Gastrocnemius medialis (tissue), 4 donors: Measurements from ENCODE around the gene AFAP1.

Experiments used
- POLR2A ChIP-seq, 2 donors: fragments of 450-650 bp; IDR thresholded peaks; one replicate each; pipeline ENCODE4 v1.6.1; 2017; ENCODE audit warnings: antibody characterized with exemption in 2 of 2, mild to moderate bottlenecking in 2 of 2, moderate library complexity in 2 of 2
- TF ChIP-seq, protein P1 (sequence below), 5 experiments: fragments of 450-650 bp in 3 of 5; fragments of 200-600 bp in 2 of 5; sonication (generic) in 2 of 5; IDR thresholded peaks in 4 of 5; conservative IDR thresholded peaks in 1 of 5; 1 replicate in 4 of 5; 2 replicates in 1 of 5; pipeline ENCODE4 v1.5.1; 2016 to 2019; ENCODE audit warnings: antibody characterized with exemption in 5 of 5, mild to moderate bottlenecking in 3 of 5, moderate library complexity in 3 of 5

DNA sequence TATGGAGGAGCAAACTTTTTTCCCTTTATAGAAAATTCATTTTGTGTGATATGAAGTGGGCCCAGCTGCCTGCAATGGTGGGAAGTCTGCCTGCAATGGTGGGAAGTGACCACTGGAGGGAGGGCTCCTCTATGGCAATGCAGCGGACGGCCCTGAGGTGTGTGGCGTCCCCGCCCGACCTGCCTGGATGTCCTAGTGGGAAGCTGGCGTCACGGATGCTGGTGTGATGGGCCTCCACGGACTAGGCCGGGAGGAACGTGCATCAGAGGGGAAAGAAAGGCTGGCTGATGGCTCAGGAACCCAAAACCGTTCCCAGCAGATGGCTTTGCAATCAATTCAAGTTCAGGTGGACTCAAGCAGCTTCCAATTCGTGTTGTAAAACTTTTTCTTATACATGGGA is 177.9 kb downstream of the AFAP1 start:
- TF ChIP-seq, protein P1, sequence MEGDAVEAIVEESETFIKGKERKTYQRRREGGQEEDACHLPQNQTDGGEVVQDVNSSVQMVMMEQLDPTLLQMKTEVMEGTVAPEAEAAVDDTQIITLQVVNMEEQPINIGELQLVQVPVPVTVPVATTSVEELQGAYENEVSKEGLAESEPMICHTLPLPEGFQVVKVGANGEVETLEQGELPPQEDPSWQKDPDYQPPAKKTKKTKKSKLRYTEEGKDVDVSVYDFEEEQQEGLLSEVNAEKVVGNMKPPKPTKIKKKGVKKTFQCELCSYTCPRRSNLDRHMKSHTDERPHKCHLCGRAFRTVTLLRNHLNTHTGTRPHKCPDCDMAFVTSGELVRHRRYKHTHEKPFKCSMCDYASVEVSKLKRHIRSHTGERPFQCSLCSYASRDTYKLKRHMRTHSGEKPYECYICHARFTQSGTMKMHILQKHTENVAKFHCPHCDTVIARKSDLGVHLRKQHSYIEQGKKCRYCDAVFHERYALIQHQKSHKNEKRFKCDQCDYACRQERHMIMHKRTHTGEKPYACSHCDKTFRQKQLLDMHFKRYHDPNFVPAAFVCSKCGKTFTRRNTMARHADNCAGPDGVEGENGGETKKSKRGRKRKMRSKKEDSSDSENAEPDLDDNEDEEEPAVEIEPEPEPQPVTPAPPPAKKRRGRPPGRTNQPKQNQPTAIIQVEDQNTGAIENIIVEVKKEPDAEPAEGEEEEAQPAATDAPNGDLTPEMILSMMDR (IDR thresholded peaks at IDR 0.05 in 4 of 5, conservative IDR thresholded peaks at IDR 0.05 in 1 of 5), result peak; percentile 67 to 79 (median 78)
- TF ChIP-seq POLR2A (IDR thresholded peaks at IDR 0.05), result no peak
